Effector memory CD8-positive, alpha-beta T cell (primary cell): ENCODE data around the gene PHACTR1.

Experiments
- ATAC-seq: fragments of 150-1000 bp; cut with Tn5 transposase; replicated peaks from 2 replicates; pipeline ENCODE4 v1.10.0; 2021; ENCODE audit warnings: mild to moderate bottlenecking, moderate library complexity
- DNase-seq, 3 experiments: peaks; one replicate each; pipeline ENCODE4 v3.0.0; 2021
- H3K27ac Mint-ChIP-seq, 2 donors: one replicate each; pipeline ENCODE4 v1.8.0; 2022; ENCODE audit warnings: mild to moderate bottlenecking in 2 of 2, mixed read lengths in 2 of 2, moderate library complexity in 2 of 2
- H3K27me3 Mint-ChIP-seq, 2 donors: one replicate each; pipeline ENCODE4 v1.8.0; 2022; ENCODE audit warnings: mixed read lengths in 2 of 2
- H3K36me3 Mint-ChIP-seq: one replicate; pipeline ENCODE4 v1.8.0; 2022; ENCODE audit warnings: mild to moderate bottlenecking, moderate library complexity, mixed read lengths; ENCODE audit not compliant: insufficient read depth
- H3K4me1 Mint-ChIP-seq, 2 donors: one replicate each; pipeline ENCODE4 v1.8.0; 2022; ENCODE audit warnings: low read depth in 2 of 2, mixed read lengths in 2 of 2
- H3K4me3 Mint-ChIP-seq, 2 donors: one replicate each; pipeline ENCODE4 v1.8.0; 2022; ENCODE audit warnings: mild to moderate bottlenecking in 2 of 2, mixed read lengths in 2 of 2, moderate library complexity in 2 of 2
- H3K9me3 Mint-ChIP-seq, 2 donors: one replicate each; pipeline ENCODE4 v1.8.0; 2022; ENCODE audit warnings: mixed read lengths in 2 of 2
- total RNA-seq, 9 experiments: gene quantifications; one replicate each; lab custom pipeline; 2026; lab: John Stamatoyannopoulos, UW

PHACTR1 gene
- 0.03 to 0.67 (median 0.11) reads per million in 9 experiments for total RNA-seq

DNA sequence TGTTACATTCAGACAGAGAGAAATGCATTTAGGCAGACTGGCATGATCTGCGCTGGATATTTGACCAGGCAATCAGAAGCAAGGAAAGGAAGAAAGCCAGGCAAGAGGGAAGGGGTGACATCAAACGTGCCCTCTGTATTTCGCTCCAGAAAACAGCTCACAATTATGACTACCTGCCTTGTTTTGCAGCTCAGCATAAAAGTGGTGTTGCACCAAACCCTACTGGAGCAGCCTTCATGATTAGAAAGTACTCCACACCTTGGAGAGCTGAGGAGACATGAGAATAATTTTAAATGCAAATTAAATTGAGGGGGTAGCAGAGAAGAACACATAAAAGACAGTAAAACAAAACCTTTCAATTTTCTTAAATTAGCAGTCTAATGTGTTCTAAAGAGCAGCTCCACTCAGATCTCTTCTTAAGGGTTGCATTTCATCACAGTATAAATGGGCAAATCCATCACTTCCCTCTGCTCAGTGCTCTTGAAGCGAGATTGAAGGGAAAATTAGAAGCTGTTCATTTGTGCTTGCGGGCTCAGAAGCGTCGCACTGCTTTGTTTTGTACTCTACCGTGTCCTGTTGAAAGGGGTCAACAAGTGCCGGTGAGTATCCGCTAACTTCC lies at the start of gene PHACTR1:
PHACTR1 (plus strand) TSS at position 470 of the 619 bp plus-strand sequence.
- DNase-seq (no peak), ATAC-seq (no peak)
- H3K4me1 Mint-ChIP-seq = no peaks in the 10 kb centered on the region
- H3K36me3 Mint-ChIP-seq = no peaks in the 10 kb centered on the region
- H3K4me3 Mint-ChIP-seq = no peak within 1 kb of the TSS
- no peaks in the 10 kb centered on the region for H3K9me3 Mint-ChIP-seq
- H3K27me3 Mint-ChIP-seq = peaks cover 0 to 17% of the 10 kb centered on the region in 2 donors
- no peak within 1 kb of the TSS for H3K27ac Mint-ChIP-seq

GRCh38 chr6:12666886-12667285 lies 49.7 kb upstream of the PHACTR1 start:
- Mint-ChIP-seq H3K4me3 (no peak overlapping the region), H3K4me1 (no peaks in the 10 kb centered on the region), H3K27ac (no peak overlapping the region), H3K36me3 (no peaks in the 10 kb centered on the region), H3K9me3 (no peaks in the 10 kb centered on the region), H3K27me3 (peaks cover 0 to 1% of the 10 kb centered on the region in 2 donors)
- ATAC-seq (no peak), DNase-seq (no peak)

DNA sequence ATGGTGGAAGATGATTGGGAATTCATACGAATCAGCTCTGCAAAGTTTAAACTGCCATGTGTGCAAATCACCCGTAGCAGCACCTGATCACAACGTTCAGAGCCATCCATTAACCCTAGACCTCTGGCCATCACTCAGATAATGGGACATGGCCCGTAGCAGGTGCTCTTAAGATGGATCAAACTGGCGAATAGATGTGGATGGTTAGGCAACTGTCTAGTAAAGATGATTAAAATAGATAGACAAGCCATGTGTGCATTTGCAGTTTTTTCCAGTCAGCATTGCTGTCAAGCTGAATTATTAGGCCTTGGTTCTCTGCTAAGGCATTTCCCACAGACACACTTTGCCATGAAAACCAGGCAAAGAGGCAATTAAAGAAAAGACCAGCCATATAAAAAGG lies 40.6 kb upstream of the PHACTR1 start:
- H3K27me3 Mint-ChIP-seq = peaks cover 7 to 13% of the 10 kb centered on the region in 2 donors
- no peaks in the 10 kb centered on the region for H3K9me3 Mint-ChIP-seq
- DNase-seq (no peak), ATAC-seq (no peak)
- H3K4me1 Mint-ChIP-seq = no peaks in the 10 kb centered on the region
- H3K4me3 Mint-ChIP-seq = no peak overlapping the region
- peaks cover 2% of the 10 kb centered on the region for H3K36me3 Mint-ChIP-seq
- H3K27ac Mint-ChIP-seq = no peak overlapping the region

- no peak overlapping the region for H3K4me3 Mint-ChIP-seq
- no peaks in the 10 kb centered on the region for H3K9me3 Mint-ChIP-seq
- no peak overlapping the region for H3K27ac Mint-ChIP-seq
- no peaks in the 10 kb centered on the region for H3K36me3 Mint-ChIP-seq
- ATAC-seq = no peak
- H3K4me1 Mint-ChIP-seq = no peaks in the 10 kb centered on the region
- DNase-seq = no peak
- H3K27me3 Mint-ChIP-seq = no peaks in the 10 kb centered on the region
These were observed 37.2 kb upstream of the PHACTR1 start for GRCh38 chr6:12679341-12679740.

- Mint-ChIP-seq H3K4me1 (no peaks in the 10 kb centered on the region), H3K4me3 (no peak overlapping the region), H3K36me3 (no peaks in the 10 kb centered on the region), H3K27ac (no peak overlapping the region), H3K9me3 (peaks cover 0 to under 1% of the 10 kb centered on the region in 2 donors), H3K27me3 (no peaks in the 10 kb centered on the region)
- no peak for DNase-seq
- ATAC-seq = no peak
These were observed 23.4 kb upstream of the PHACTR1 start for GRCh38 chr6:12693122-12693521.

GRCh38 chr6:12698298-12698697 lies 18.3 kb upstream of the PHACTR1 start:
- H3K27me3 Mint-ChIP-seq = peaks cover 9 to 15% of the 10 kb centered on the region in 2 donors

GRCh38 chr6:12704946-12705345 lies 11.6 kb upstream of the PHACTR1 start:
- H3K9me3 Mint-ChIP-seq = peaks cover 1 to 10% of the 10 kb centered on the region in 2 donors
- H3K27ac Mint-ChIP-seq = no peak overlapping the region

More at GRCh38 chr6:12698298-12698697, 18.3 kb upstream of the PHACTR1 start:
- ATAC-seq = no peak
- Mint-ChIP-seq H3K27ac (no peak overlapping the region), H3K9me3 (peaks cover 0 to 10% of the 10 kb centered on the region in 2 donors), H3K4me1 (no peaks in the 10 kb centered on the region), H3K36me3 (no peaks in the 10 kb centered on the region), H3K4me3 (no peak overlapping the region)
- no peak for DNase-seq

DNA sequence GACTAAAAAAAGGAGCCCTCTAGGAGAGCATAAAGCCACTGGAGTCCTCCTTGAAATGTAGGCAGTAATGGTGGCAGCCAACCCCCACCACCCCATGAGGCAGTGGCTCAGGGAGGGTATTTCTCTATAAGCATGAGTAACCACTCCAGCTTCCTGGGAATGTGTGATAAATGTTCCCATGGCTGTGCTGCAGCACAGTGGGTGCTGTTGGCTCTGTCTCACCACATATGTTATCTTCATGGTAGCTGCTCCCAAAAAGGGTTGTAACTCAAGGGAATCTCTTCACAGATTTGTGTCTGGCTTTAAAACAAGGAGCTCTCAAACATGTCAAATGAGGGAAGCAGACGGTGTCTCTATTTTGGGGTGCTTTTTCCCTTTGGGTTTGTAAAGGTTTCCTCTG lies 7.5 kb upstream of the PHACTR1 start:
- no peak for ATAC-seq
- H3K4me3 Mint-ChIP-seq = no peak overlapping the region
- DNase-seq = no peak
- no peak overlapping the region for H3K27ac Mint-ChIP-seq
- peaks cover 0 to 3% of the 10 kb centered on the region in 2 donors for H3K9me3 Mint-ChIP-seq
- H3K4me1 Mint-ChIP-seq = no peaks in the 10 kb centered on the region
- peaks cover 0 to 10% of the 10 kb centered on the region in 2 donors for H3K27me3 Mint-ChIP-seq
- no peaks in the 10 kb centered on the region for H3K36me3 Mint-ChIP-seq

More at GRCh38 chr6:12704946-12705345, 11.6 kb upstream of the PHACTR1 start:
- Mint-ChIP-seq H3K27me3 (peaks cover 14 to 19% of the 10 kb centered on the region in 2 donors), H3K4me3 (no peak overlapping the region), H3K36me3 (no peaks in the 10 kb centered on the region), H3K4me1 (no peaks in the 10 kb centered on the region)
- DNase-seq (no peak), ATAC-seq (no peak)

GRCh38 chr6:12709556-12710232 lies 6.9 kb upstream of the PHACTR1 start:
- Mint-ChIP-seq H3K9me3 (peaks cover 0 to 3% of the 10 kb centered on the region in 2 donors), H3K27ac (no peak overlapping the region), H3K27me3 (peaks cover 0 to 6% of the 10 kb centered on the region in 2 donors), H3K4me3 (no peak overlapping the region), H3K36me3 (no peaks in the 10 kb centered on the region), H3K4me1 (no peaks in the 10 kb centered on the region)
- ATAC-seq (no peak), DNase-seq (no peak)

DNA sequence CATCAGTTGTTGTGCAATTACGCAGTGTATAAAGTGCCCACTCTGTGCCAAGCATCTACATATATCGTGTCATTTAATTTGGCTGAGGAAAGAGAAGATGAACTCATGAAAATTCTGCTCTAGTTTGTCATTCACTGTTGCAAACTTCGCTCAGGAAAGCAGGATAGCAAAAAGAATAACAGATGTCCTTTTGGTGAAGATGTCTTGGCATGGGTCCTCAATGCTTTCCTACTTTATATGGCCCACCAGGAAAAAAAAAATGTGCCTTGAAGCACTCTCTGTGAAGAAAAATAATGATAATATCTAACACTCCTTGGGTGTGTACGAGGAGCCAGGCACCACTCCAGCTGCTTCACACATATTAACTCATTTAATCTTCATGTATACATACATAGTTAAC lies 5.6 kb upstream of the PHACTR1 start:
- no peak overlapping the region for H3K27ac Mint-ChIP-seq
- no peaks in the 10 kb centered on the region for H3K36me3 Mint-ChIP-seq
- no peak overlapping the region for H3K4me3 Mint-ChIP-seq

DNA sequence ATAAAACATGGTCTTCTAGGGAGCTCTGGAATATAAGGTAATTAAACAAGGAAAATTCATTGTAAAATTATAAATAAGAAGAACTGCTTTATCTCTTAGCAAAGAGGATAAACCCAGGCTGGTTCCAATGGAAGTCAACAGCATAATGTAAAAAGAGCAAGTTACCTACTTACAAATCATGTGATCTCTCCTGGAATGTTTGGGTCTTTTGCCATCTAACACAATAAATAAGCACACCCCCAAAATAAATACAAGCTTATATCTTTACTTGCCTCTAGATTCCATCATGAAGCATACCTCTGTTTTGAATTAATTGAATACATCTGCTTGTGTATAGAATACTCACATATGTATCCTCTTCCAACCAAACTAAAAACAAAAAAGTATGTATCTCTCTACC lies 2.5 kb upstream of the PHACTR1 start:
- no peak for DNase-seq
- H3K27ac Mint-ChIP-seq = no peak overlapping the region
- H3K36me3 Mint-ChIP-seq = no peaks in the 10 kb centered on the region

More for the DNA sequence above, 5.6 kb upstream of the PHACTR1 start:
- no peaks in the 10 kb centered on the region for H3K4me1 Mint-ChIP-seq
- ATAC-seq (no peak), DNase-seq (no peak)
- peaks cover 0 to 1% of the 10 kb centered on the region in 2 donors for H3K9me3 Mint-ChIP-seq
- no peaks in the 10 kb centered on the region for H3K27me3 Mint-ChIP-seq

DNA sequence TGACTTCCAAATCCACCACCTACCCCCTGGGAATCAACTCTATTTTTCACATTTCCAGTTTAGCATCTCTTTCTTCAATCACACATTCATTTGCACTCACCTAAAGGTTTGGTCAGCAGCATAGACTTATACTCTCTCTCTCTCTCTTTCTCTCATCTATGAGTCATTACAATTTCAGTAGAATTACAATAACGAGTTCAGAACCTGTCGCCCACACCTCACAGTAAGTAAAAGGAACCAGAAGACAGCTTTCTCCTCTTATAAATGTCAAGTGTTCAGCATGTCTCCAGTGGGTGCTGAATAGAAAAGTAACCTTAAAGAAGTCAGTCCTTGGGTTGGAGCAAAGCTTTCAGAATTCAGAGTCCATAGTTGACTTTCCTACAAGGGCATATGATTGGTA lies 1.1 kb upstream of the PHACTR1 start:
- ATAC-seq (no peak), DNase-seq (no peak)
- Mint-ChIP-seq H3K27ac (no peak overlapping the region), H3K4me1 (no peaks in the 10 kb centered on the region), H3K9me3 (no peaks in the 10 kb centered on the region), H3K4me3 (no peak overlapping the region), H3K27me3 (peaks cover 0 to 15% of the 10 kb centered on the region in 2 donors), H3K36me3 (no peaks in the 10 kb centered on the region)

More for the DNA sequence above, 2.5 kb upstream of the PHACTR1 start:
- Mint-ChIP-seq H3K9me3 (peaks cover 0 to 1% of the 10 kb centered on the region in 2 donors), H3K4me1 (no peaks in the 10 kb centered on the region), H3K27me3 (peaks cover 0 to 1% of the 10 kb centered on the region in 2 donors), H3K4me3 (no peak overlapping the region)
- no peak for ATAC-seq

DNA sequence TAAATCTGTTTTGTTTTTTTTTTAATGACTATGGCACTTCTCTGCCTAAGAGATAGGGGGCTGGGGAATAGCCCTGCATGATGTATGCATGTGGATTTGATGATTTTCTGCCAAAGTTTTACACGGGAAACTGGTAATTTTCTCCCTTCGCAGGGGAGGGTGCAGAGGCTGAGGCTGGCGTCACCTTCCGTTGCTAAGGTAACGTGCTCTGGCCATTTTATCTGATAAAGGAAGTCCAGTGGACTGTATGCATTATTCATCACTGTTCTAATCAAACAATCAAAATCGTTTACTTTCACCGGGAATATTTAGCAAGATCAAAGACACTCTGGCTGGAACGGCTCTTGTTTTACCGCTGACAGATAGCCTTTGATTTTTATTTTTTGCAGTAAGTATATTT lies 789 bp downstream of the PHACTR1 start:
- Mint-ChIP-seq H3K4me3 (no peak overlapping the region), H3K4me1 (no peaks in the 10 kb centered on the region), H3K9me3 (no peaks in the 10 kb centered on the region), H3K27ac (no peak overlapping the region), H3K27me3 (peaks cover 0 to 17% of the 10 kb centered on the region in 2 donors), H3K36me3 (no peaks in the 10 kb centered on the region)
- ATAC-seq (no peak), DNase-seq (no peak)

DNA sequence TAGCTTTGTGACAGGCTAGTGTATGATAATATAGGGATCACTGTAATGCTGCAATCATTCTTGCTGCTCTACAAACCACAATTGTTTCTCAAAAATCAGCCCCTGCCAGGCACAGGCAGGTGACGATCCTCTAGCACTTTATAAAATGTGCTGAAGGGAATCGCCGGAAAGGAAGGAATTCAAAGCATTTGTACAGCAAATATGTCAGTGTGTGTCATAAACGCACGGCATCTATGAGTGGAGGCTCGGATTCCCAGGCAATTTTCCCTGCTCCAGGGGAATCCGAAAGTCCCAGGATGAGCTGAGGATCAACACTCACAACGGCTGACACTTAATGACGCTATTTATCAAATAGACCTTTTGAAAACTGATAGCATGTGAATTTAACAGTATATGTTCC lies 1.4 kb downstream of the PHACTR1 start:
- peaks cover 0 to 17% of the 10 kb centered on the region in 2 donors for H3K27me3 Mint-ChIP-seq
- no peak overlapping the region for H3K4me3 Mint-ChIP-seq
- DNase-seq = no peak
- H3K9me3 Mint-ChIP-seq = no peaks in the 10 kb centered on the region
- no peaks in the 10 kb centered on the region for H3K4me1 Mint-ChIP-seq
- no peak overlapping the region for H3K27ac Mint-ChIP-seq
- no peak for ATAC-seq
- H3K36me3 Mint-ChIP-seq = no peaks in the 10 kb centered on the region
